Caco-2 (cell line): ENCODE measurements around the gene CNDP1. TPM values are rescaled to one million over a fixed set of nuclear protein-coding genes. Genes with fewer than 3 reads are reported as not detected.

Source experiments
- BruUV-seq: library from RNA; stranded (reverse); fragments of 400-500 nt; replicated peaks from 2 replicates; lab custom pipeline; 2021; lab: Mats Ljungman, UMichigan
- CTCF ChIA-PET: fragments of 300-600 bp; sonication (Branson Sonifier 250); formaldehyde crosslinking; loops from one replicate; lab custom pipeline; 2022; ENCODE audit warnings: antibody characterized with exemption; lab: Charles Lee
- POLR2A ChIA-PET: fragments of 300-600 bp; sonication (Branson Sonifier 250); formaldehyde crosslinking; loops from one replicate; lab custom pipeline; 2022; ENCODE audit warnings: antibody characterized with exemption; lab: Charles Lee
- DNase-seq, 2 experiments: peaks; one replicate each; pipeline versions ENCODE4 v3.0.0 to v3.0.0-alpha.2; 2020 to 2022
- H3K27me3 ChIP-seq: replicated peaks from 2 replicates; pipeline ENCODE4 v1.6.0; 2011; ENCODE audit warnings: low read length; ENCODE audit not compliant: control insufficient read depth, insufficient read depth
- H3K36me3 ChIP-seq: 2 replicates; pipeline ENCODE4 v1.5.1; 2011; ENCODE audit warnings: low read length; ENCODE audit not compliant: control insufficient read depth, insufficient read depth
- H3K4me1 ChIP-seq: fragments of 250-450 bp; sonication (Bioruptor Pico); 2 replicates; pipeline ENCODE4 v1.5.1; 2020; ENCODE audit warnings: mild to moderate bottlenecking
- H3K4me3 ChIP-seq: 2 replicates; pipeline ENCODE4 v1.5.1; 2011; ENCODE audit warnings: low read depth, mild to moderate bottlenecking, control low read depth, low read length
- H3K9me3 ChIP-seq: fragments of 250-450 bp; sonication (Bioruptor Pico); 2 replicates; pipeline ENCODE4 v1.5.1; 2020; ENCODE audit warnings: mild to moderate bottlenecking, moderate library complexity
- H3K27ac Mint-ChIP-seq: one replicate; pipeline ENCODE4 v1.8.0; 2022; ENCODE audit warnings: mixed read lengths; ENCODE audit not compliant: unreplicated experiment
- H3K27me3 Mint-ChIP-seq: one replicate; pipeline ENCODE4 v1.8.0; 2022; ENCODE audit warnings: mixed read lengths; ENCODE audit not compliant: insufficient read depth, unreplicated experiment
- H3K36me3 Mint-ChIP-seq: one replicate; pipeline ENCODE4 v1.8.0; 2022; ENCODE audit warnings: mild to moderate bottlenecking, mixed read lengths; ENCODE audit not compliant: insufficient read depth, unreplicated experiment
- H3K4me1 Mint-ChIP-seq: one replicate; pipeline ENCODE4 v1.8.0; 2022; ENCODE audit warnings: low read depth, mixed read lengths; ENCODE audit not compliant: unreplicated experiment
- H3K4me3 Mint-ChIP-seq: one replicate; pipeline ENCODE4 v1.8.0; 2022; ENCODE audit warnings: mild to moderate bottlenecking, moderate library complexity, mixed read lengths; ENCODE audit not compliant: unreplicated experiment
- H3K9me3 Mint-ChIP-seq: one replicate; pipeline ENCODE4 v1.8.0; 2022; ENCODE audit warnings: mixed read lengths; ENCODE audit not compliant: unreplicated experiment
- intact Hi-C: fragments of 100-400 bp; cut with micrococcal nuclease; formaldehyde crosslinking; loops from one replicate; pipeline ENCODE4 v1.10.0; 2022; ENCODE audit not compliant: unreplicated experiment
- total RNA-seq: library from RNA; stranded (reverse); gene quantifications from 2 replicates; pipeline ENCODE4 v1.2.3, GENCODE V29; 2022
- TF ChIP-seq, protein P1 (sequence below), 2 experiments: fragments of 200-600 bp in 1 of 2; IDR thresholded peaks; 1 replicate in 1 of 2; 2 replicates in 1 of 2; pipeline versions ENCODE4 v1.5.1 to v1.8.0; 2011 to 2022; ENCODE audit warnings: antibody characterized with exemption in 1 of 2, control low read depth in 1 of 2, inconsistent platforms in 1 of 2, low read depth in 1 of 2, low read length in 1 of 2, mild to moderate bottlenecking in 1 of 2, moderate library complexity in 1 of 2; ENCODE audit not compliant: insufficient read depth in 1 of 2, severe bottlenecking in 1 of 2, unreplicated experiment in 1 of 2

Gene CNDP1
- total RNA-seq, 1 experiment from 2014 or later = 0.48 TPM

DNA sequence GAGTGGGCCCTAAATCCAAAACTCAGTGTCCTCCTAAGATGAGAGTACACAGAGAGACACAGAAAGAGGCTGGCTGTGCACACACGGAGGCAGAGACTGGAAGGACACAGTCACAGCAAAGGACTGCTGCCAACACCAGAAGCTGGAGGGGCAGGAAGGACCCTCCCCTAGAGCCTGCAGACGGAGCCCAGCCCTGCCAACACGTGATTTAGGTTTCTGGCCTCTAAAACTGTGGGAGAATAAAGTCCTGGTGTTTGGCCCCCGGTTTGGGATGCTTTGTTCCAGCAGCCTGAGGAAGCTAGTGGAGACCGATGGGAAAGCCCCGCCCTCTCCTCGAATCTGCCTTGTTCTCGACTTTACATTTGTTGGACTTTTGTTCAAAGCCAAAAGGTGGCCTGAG, 10.6 kb downstream of the CNDP1 start:
- H3K4me1 ChIP-seq = peaks cover 26% of the 10 kb centered on the region
- CTCF ChIA-PET = no interaction called here
- Mint-ChIP-seq H3K4me1 (no peaks in the 10 kb centered on the region), H3K27me3 (no peaks in the 10 kb centered on the region), H3K4me3 (no peak overlapping the region), H3K36me3 (no peaks in the 10 kb centered on the region), H3K9me3 (no peaks in the 10 kb centered on the region), H3K27ac (no peak overlapping the region)
- BruUV-seq = no TSS peak
- no peaks in the 10 kb centered on the region for H3K36me3 ChIP-seq
- no peaks in the 10 kb centered on the region for H3K9me3 ChIP-seq
- no peak overlapping the region for H3K4me3 ChIP-seq
- no peaks in the 10 kb centered on the region for H3K27me3 ChIP-seq
- no peak for DNase-seq
- intact Hi-C loops = no loop called here
- POLR2A ChIA-PET = no interaction called here
- TF ChIP-seq, protein P1, sequence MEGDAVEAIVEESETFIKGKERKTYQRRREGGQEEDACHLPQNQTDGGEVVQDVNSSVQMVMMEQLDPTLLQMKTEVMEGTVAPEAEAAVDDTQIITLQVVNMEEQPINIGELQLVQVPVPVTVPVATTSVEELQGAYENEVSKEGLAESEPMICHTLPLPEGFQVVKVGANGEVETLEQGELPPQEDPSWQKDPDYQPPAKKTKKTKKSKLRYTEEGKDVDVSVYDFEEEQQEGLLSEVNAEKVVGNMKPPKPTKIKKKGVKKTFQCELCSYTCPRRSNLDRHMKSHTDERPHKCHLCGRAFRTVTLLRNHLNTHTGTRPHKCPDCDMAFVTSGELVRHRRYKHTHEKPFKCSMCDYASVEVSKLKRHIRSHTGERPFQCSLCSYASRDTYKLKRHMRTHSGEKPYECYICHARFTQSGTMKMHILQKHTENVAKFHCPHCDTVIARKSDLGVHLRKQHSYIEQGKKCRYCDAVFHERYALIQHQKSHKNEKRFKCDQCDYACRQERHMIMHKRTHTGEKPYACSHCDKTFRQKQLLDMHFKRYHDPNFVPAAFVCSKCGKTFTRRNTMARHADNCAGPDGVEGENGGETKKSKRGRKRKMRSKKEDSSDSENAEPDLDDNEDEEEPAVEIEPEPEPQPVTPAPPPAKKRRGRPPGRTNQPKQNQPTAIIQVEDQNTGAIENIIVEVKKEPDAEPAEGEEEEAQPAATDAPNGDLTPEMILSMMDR (IDR thresholded peaks at IDR 0.05; ENCODE audit: insufficient read depth in 1 of 2, low read depth in 1 of 2, low read length in 1 of 2, severe bottlenecking in 1 of 2, unreplicated experiment in 1 of 2) = no peak

GRCh38 chr18:74546007-74546406, 11.7 kb downstream of the CNDP1 start:
- Mint-ChIP-seq H3K27ac (no peak overlapping the region), H3K36me3 (no peaks in the 10 kb centered on the region), H3K9me3 (no peaks in the 10 kb centered on the region), H3K27me3 (no peaks in the 10 kb centered on the region), H3K4me3 (no peak overlapping the region), H3K4me1 (no peaks in the 10 kb centered on the region)
- TF ChIP-seq, protein P1 (IDR thresholded peaks at IDR 0.05; ENCODE audit: insufficient read depth in 1 of 2, low read depth in 1 of 2, low read length in 1 of 2, severe bottlenecking in 1 of 2, unreplicated experiment in 1 of 2) = no peak
- Histone ChIP-seq H3K4me1 (peaks cover 20% of the 10 kb centered on the region), H3K27me3 (no peaks in the 10 kb centered on the region), H3K4me3 (no peak overlapping the region), H3K36me3 (no peaks in the 10 kb centered on the region), H3K9me3 (no peaks in the 10 kb centered on the region)
- intact Hi-C loops = no loop called here
- BruUV-seq = no TSS peak
- ChIA-PET CTCF (no interaction called here), POLR2A (no interaction called here)
- DNase-seq = no peak

GRCh38 chr18:74546751-74547530, 12.6 kb downstream of the CNDP1 start:
- BruUV-seq = no TSS peak
- DNase-seq = no peak
- H3K36me3 Mint-ChIP-seq = no peaks in the 10 kb centered on the region
- Histone ChIP-seq H3K4me1 (peaks cover 11% of the 10 kb centered on the region), H3K27me3 (no peaks in the 10 kb centered on the region), H3K4me3 (no peak overlapping the region), H3K36me3 (no peaks in the 10 kb centered on the region), H3K9me3 (no peaks in the 10 kb centered on the region)
- CTCF ChIA-PET = no interaction called here
- H3K27ac Mint-ChIP-seq = no peak overlapping the region
- TF ChIP-seq, protein P1 (IDR thresholded peaks at IDR 0.05; ENCODE audit: insufficient read depth in 1 of 2, low read depth in 1 of 2, low read length in 1 of 2, severe bottlenecking in 1 of 2, unreplicated experiment in 1 of 2) = no peak
- H3K4me1 Mint-ChIP-seq = no peaks in the 10 kb centered on the region
- POLR2A ChIA-PET = no interaction called here
- no peaks in the 10 kb centered on the region for H3K9me3 Mint-ChIP-seq
- H3K27me3 Mint-ChIP-seq = no peaks in the 10 kb centered on the region
- no peak overlapping the region for H3K4me3 Mint-ChIP-seq
- intact Hi-C loops = no loop called here
